GM23248 (cell line): ENCODE data around the gene ADAT1.

Experiments used
- EZH2 ChIP-seq: fragments of 200-600 bp; sonication (generic); IDR thresholded peaks from 2 replicates; pipeline ENCODE4 v1.6.1; 2018; ENCODE audit warnings: antibody characterized with exemption, mild to moderate bottlenecking; ENCODE audit not compliant: insufficient read depth, poor library complexity, severe bottlenecking
- EZH2phosphoT487 ChIP-seq: fragments of 200-600 bp; sonication (generic); IDR thresholded peaks from 2 replicates; pipeline ENCODE4 v1.6.1; 2018; ENCODE audit warnings: antibody characterized with exemption, moderate library complexity, mild to moderate bottlenecking, low read depth; ENCODE audit not compliant: insufficient read depth

GRCh38 chr16:75644240-75645012 lies 21.3 kb upstream of the ADAT1 start:
- no peak for TF ChIP-seq EZH2
- TF ChIP-seq EZH2phosphoT487 = no peak
